H1 (cell line): ENCODE results near the gene WNK2. TPM values are rescaled to one million over a fixed set of nuclear protein-coding genes. Genes with fewer than 3 reads are reported as not detected.

Source experiments
- CTCF ChIA-PET: fragments of 300-600 bp; sonication (Branson Sonifier 250); formaldehyde crosslinking; loops from one replicate; lab custom pipeline; 2021; ENCODE audit not compliant: partially characterized antibody; lab: Charles Lee
- POLR2A ChIA-PET: fragments of 300-600 bp; sonication (Branson Sonifier 250); formaldehyde crosslinking; loops from one replicate; lab custom pipeline; 2021; ENCODE audit warnings: inconsistent platforms; ENCODE audit not compliant: partially characterized antibody; lab: Charles Lee
- DNase-seq, 2 experiments: peaks; one replicate each; pipeline versions ENCODE4 v3.0.0 to v3.0.0-alpha.2; 2010 to 2022; ENCODE audit warnings: low spot score in 2 of 2, low read depth in 1 of 2, mixed read lengths in 1 of 2
- FAIRE-seq: peaks from 2 replicates; lab custom pipeline; 2011; peaks lifted over from hg19 to GRCh38; lab: Jason Lieb, UNC
- H2AFZ ChIP-seq: 2 replicates; pipeline ENCODE4 v1.8.1; 2012; ENCODE audit warnings: low read length, inconsistent platforms
- H2AK5ac ChIP-seq: 2 replicates; pipeline ENCODE4 v1.6.1; 2013; ENCODE audit warnings: low read depth, low read length
- H2BK120ac ChIP-seq: replicated peaks from 2 replicates; pipeline ENCODE3; 2013; ENCODE audit warnings: low read depth, low read length, inconsistent platforms
- H2BK12ac ChIP-seq: 2 replicates; pipeline ENCODE4 v1.6.1; 2013; ENCODE audit warnings: low read depth, low read length
- H2BK15ac ChIP-seq: 2 replicates; pipeline ENCODE4 v1.6.1; 2013; ENCODE audit warnings: low read length
- H2BK20ac ChIP-seq: 2 replicates; pipeline ENCODE4 v1.6.1; 2013; ENCODE audit warnings: low read length
- H2BK5ac ChIP-seq: 2 replicates; pipeline ENCODE4 v1.6.1; 2013; ENCODE audit warnings: low read depth, low read length
- H3K14ac ChIP-seq: 2 replicates; pipeline ENCODE4 v1.6.1; 2013; ENCODE audit warnings: inconsistent platforms; ENCODE audit not compliant: insufficient read length
- H3K18ac ChIP-seq: 2 replicates; pipeline ENCODE4 v1.6.1; 2013; ENCODE audit warnings: low read length; ENCODE audit errors: extremely low read depth
- H3K23ac ChIP-seq: 2 replicates; pipeline ENCODE4 v1.6.1; 2013; ENCODE audit warnings: inconsistent platforms; ENCODE audit not compliant: insufficient read length
- H3K23me2 ChIP-seq: 2 replicates; pipeline ENCODE4 v1.6.1; 2013; ENCODE audit warnings: low read depth, low read length
- H3K27ac ChIP-seq: 2 replicates; pipeline ENCODE4 v1.6.1; 2011; ENCODE audit warnings: low read depth, low read length, inconsistent platforms
- H3K27me3 ChIP-seq, 4 experiments: replicated peaks in 1 of 4; 1 replicate in 1 of 4; 2 replicates in 3 of 4; pipeline versions ENCODE4 v1.6.1 to v1.8.1; 2011 to 2013; ENCODE audit warnings: low read length in 3 of 4, mild to moderate bottlenecking in 3 of 4, inconsistent platforms in 2 of 4, mixed read lengths in 2 of 4, moderate library complexity in 1 of 4; ENCODE audit not compliant: control insufficient read depth in 3 of 4, insufficient read depth in 3 of 4; ENCODE audit errors: extremely low read depth in 1 of 4
- H3K36me3 ChIP-seq, 4 experiments: 2 replicates each; pipeline versions ENCODE4 v1.6.1 to v1.8.1; 2011 to 2013; ENCODE audit warnings: mild to moderate bottlenecking in 4 of 4, low read length in 3 of 4, moderate library complexity in 2 of 4, control low read depth in 1 of 4, inconsistent platforms in 1 of 4; ENCODE audit not compliant: insufficient read depth in 4 of 4, control insufficient read depth in 2 of 4
- H3K4ac ChIP-seq: replicated peaks from 2 replicates; pipeline ENCODE3; 2013; ENCODE audit warnings: low read length, low read depth, mixed read lengths, inconsistent platforms; ENCODE audit not compliant: insufficient read length
- H3K4me1 ChIP-seq, 4 experiments: replicated peaks in 1 of 4; 1 replicate in 1 of 4; 2 replicates in 3 of 4; pipeline versions ENCODE4 v1.6.1 to v1.8.1; 2011 to 2013; ENCODE audit warnings: low read length in 3 of 4, inconsistent platforms in 2 of 4, mixed read lengths in 1 of 4; ENCODE audit not compliant: insufficient read depth in 4 of 4, control insufficient read depth in 3 of 4
- H3K4me2 ChIP-seq, 2 experiments: 2 replicates each; pipeline versions ENCODE4 v1.6.1 to v1.8.1; 2011 to 2013; ENCODE audit warnings: low read depth in 2 of 2, low read length in 2 of 2, control low read depth in 1 of 2, inconsistent platforms in 1 of 2, mild to moderate bottlenecking in 1 of 2; ENCODE audit not compliant: insufficient read depth in 1 of 2
- H3K4me3 ChIP-seq, 4 experiments: fragments of 200-600, 300-600 bp in 1 of 4; sonication (generic), shearing (Covaris generic), sonication (Bioruptor Twin) in 1 of 4; 2 replicates each; pipeline versions ENCODE4 v1.5.1 to v1.8.1; 2011 to 2016; ENCODE audit warnings: low read length in 4 of 4, low read depth in 3 of 4, control low read depth in 2 of 4, inconsistent platforms in 2 of 4, mild to moderate bottlenecking in 2 of 4, mixed read lengths in 1 of 4, moderate library complexity in 1 of 4; ENCODE audit not compliant: insufficient read depth in 2 of 4; ENCODE audit errors: extremely low read depth in 1 of 4
- H3K56ac ChIP-seq: replicated peaks from 2 replicates; pipeline ENCODE3; 2013; ENCODE audit warnings: low read depth, mild to moderate bottlenecking, mixed read lengths, low read length, inconsistent platforms; ENCODE audit not compliant: insufficient read length
- H3K79me1 ChIP-seq: 2 replicates; pipeline ENCODE4 v1.6.1; 2013; ENCODE audit warnings: low read depth, low read length, control low read depth
- H3K79me2 ChIP-seq, 2 experiments: 2 replicates each; pipeline versions ENCODE4 v1.6.1 to v1.8.1; 2012 to 2013; ENCODE audit warnings: low read length in 2 of 2, mild to moderate bottlenecking in 2 of 2, inconsistent platforms in 1 of 2; ENCODE audit not compliant: insufficient read depth in 2 of 2, control insufficient read depth in 1 of 2
- H3K9ac ChIP-seq, 4 experiments: replicated peaks in 1 of 4; 1 replicate in 1 of 4; 2 replicates in 3 of 4; pipeline versions ENCODE4 v1.6.1 to v1.8.1; 2011 to 2013; ENCODE audit warnings: low read depth in 3 of 4, low read length in 3 of 4, control low read depth in 2 of 4, mild to moderate bottlenecking in 2 of 4, moderate library complexity in 2 of 4, inconsistent platforms in 1 of 4; ENCODE audit errors: extremely low read depth in 1 of 4
- H3K9me3 ChIP-seq, 2 experiments: 2 replicates each; pipeline versions ENCODE4 v1.6.1 to v1.8.1; 2012 to 2013; ENCODE audit warnings: mild to moderate bottlenecking in 2 of 2, moderate library complexity in 2 of 2, control low read depth in 1 of 2, inconsistent platforms in 1 of 2, low read depth in 1 of 2, low read length in 1 of 2, mixed read lengths in 1 of 2; ENCODE audit not compliant: insufficient read depth in 2 of 2
- H4K20me1 ChIP-seq, 2 experiments: replicated peaks in 1 of 2; 2 replicates each; pipeline versions ENCODE3 to v1.8.1; 2011 to 2013; ENCODE audit warnings: inconsistent platforms in 2 of 2, low read length in 2 of 2, mild to moderate bottlenecking in 1 of 2; ENCODE audit not compliant: insufficient read depth in 2 of 2, control insufficient read depth in 1 of 2
- H4K5ac ChIP-seq: 2 replicates; pipeline ENCODE4 v1.6.1; 2013; ENCODE audit warnings: low read length, low read depth, mixed read lengths, inconsistent platforms; ENCODE audit not compliant: insufficient read length
- H4K8ac ChIP-seq: 2 replicates; pipeline ENCODE4 v1.8.0; 2013; ENCODE audit warnings: mild to moderate bottlenecking, moderate library complexity, low read length, inconsistent platforms; ENCODE audit not compliant: insufficient read depth; ENCODE audit errors: extremely low read depth
- H4K91ac ChIP-seq: replicated peaks from 2 replicates; pipeline ENCODE3; 2013; ENCODE audit warnings: low read length, mixed read lengths, inconsistent platforms; ENCODE audit not compliant: insufficient read length
- ATF3 ChIP-seq: IDR thresholded peaks from 2 replicates; pipeline ENCODE4 v1.6.1; 2011; ENCODE audit warnings: low read depth, mild to moderate bottlenecking, low read length; ENCODE audit not compliant: insufficient read depth
- BCL11A ChIP-seq, 2 experiments: IDR thresholded peaks; one replicate each; pipeline ENCODE4 v1.6.1; 2011; ENCODE audit warnings: low read depth in 2 of 2, low read length in 2 of 2, mild to moderate bottlenecking in 2 of 2
- E2F6 ChIP-seq: IDR thresholded peaks from 2 replicates; pipeline ENCODE4 v1.6.1; 2012; ENCODE audit warnings: inconsistent platforms
- MAFK ChIP-seq: IDR thresholded peaks from 2 replicates; pipeline ENCODE4 v1.6.1; 2012; ENCODE audit warnings: low read depth, mild to moderate bottlenecking, improper control_type of control experiment, low read length
- POLR2A ChIP-seq, 2 experiments: IDR thresholded peaks; 1 replicate in 1 of 2; 2 replicates in 1 of 2; pipeline ENCODE4 v1.6.1; 2011; ENCODE audit warnings: low read depth in 2 of 2, low read length in 2 of 2, mild to moderate bottlenecking in 2 of 2; ENCODE audit errors: control extremely low read depth in 1 of 2
- SAP30 ChIP-seq: fragments of 300-600 bp; sonication (generic); IDR thresholded peaks from 2 replicates; pipeline ENCODE4 v1.7.1; 2012; ENCODE audit warnings: low read length, moderate library complexity, mild to moderate bottlenecking, inconsistent platforms; ENCODE audit not compliant: insufficient read depth, insufficient replicate concordance
- SP1 ChIP-seq: IDR thresholded peaks from 2 replicates; pipeline ENCODE4 v1.6.1; 2011; ENCODE audit warnings: low read depth, low read length
- WGBS, 2 experiments: shearing (Covaris generic) in 1 of 2; methylation state at CpG; one replicate each; pipeline versions ENCODE4 v1.1.6 to v1.1.7; 2013 to 2015; ENCODE audit warnings: low lambda C conversion rate in 2 of 2, mixed read lengths in 2 of 2, inconsistent platforms in 1 of 2, low coverage in 1 of 2, missing lambda C conversion rate in 1 of 2; ENCODE audit not compliant: insufficient replicate concordance in 2 of 2, insufficient coverage in 1 of 2, insufficient read length in 1 of 2; ENCODE audit errors: extremely low coverage in 1 of 2, missing lambda C conversion rate in 1 of 2; 5-methylcytosine and 5-hydroxymethylcytosine counted together
- polyA plus RNA-seq, 7 experiments: library from polyadenylated mRNA; depleted of rRNA in 3 of 7; stranded (reverse) in 5 of 7; unstranded in 2 of 7; fragments of >200 nt in 5 of 7; fragments of 200-250 nt in 2 of 7; gene quantifications; 1 replicate in 5 of 7; 2 replicates in 1 of 7; 4 replicates in 1 of 7; pipeline versions ENCODE4 v1.2.1 to v1.2.3, GENCODE V29; 2011 to 2013; ENCODE audit warnings: missing spikeins in 2 of 7, mixed read lengths in 2 of 7
- total RNA-seq: library from RNA; stranded (reverse); fragmentation: NEBNext Ultra II Directional; extraction: Animal tissue kit (Norgen Biotek cat#: 25700); gene quantifications from 2 replicates; pipeline ENCODE4 v1.2.1, GENCODE V29; 2021

Gene WNK2
- total and polyA plus RNA-seq, 2 of the 8 experiments (the other 6 are each of a cell fraction or from before 2014, with no cell fraction given): 12.0 to 87.2 TPM

DNA sequence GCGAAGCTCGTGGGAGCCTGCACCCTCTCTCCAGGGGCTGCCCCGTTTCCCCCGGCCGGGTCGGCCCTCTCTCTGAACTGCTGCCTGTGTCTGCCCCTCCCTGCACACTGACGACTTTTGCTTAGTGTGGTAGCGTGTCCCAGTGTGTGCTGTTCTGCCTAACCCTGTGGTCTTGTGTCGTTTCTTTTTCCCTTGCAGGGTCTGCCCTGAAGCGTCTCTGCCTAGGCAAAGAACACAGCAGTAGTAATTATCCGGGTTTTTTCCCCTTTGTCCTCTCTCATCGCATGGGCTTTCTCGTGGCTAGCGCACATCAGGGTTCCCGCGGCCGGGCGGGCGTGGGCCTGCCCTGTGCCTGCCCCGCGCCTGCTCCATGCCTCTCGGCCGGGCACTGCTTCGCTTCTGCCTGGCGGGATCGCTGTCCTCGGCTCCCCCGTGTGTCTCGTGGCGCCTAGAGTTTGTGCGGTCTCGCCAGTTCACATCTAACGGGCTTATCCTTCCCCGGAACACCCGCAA is 122.7 kb downstream of the WNK2 start:
- Histone ChIP-seq H3K9ac (no peak overlapping the region), H3K4ac (no peak overlapping the region), H3K27me3 (no peaks in the 10 kb centered on the region), H2AK5ac (no peak overlapping the region), H2BK12ac (no peak overlapping the region), H3K23me2 (no peaks in the 10 kb centered on the region), H4K8ac (no peak overlapping the region), H2BK15ac (no peak overlapping the region), H3K79me1 (no peaks in the 10 kb centered on the region), H3K23ac (no peak overlapping the region), H3K56ac (no peak overlapping the region), H3K18ac (no peak overlapping the region), H3K36me3 (peaks cover 0 to 6% (median 0%) of the 10 kb centered on the region in 4 experiments; a peak in 1 of 8 replicates), H3K4me3 (no peak overlapping the region), H2BK120ac (no peak overlapping the region), H2AFZ (no peak overlapping the region), H4K91ac (no peak overlapping the region), H3K27ac (no peak overlapping the region), H3K4me1 (no peaks in the 10 kb centered on the region; a peak in 1 of 7 replicates), H3K4me2 (no peak overlapping the region), H3K79me2 (no peaks in the 10 kb centered on the region), H2BK5ac (0 out of 2 replicates have a peak overlapping the region, but pooled peaks have one; percentile 26), H3K9me3 (peaks cover under 1 to 3% of the 10 kb centered on the region in 2 experiments; a peak in 2 of 4 replicates), H4K5ac (no peak overlapping the region), H4K20me1 (peaks cover 0 to 2% of the 10 kb centered on the region in 2 experiments), H2BK20ac (no peak overlapping the region), H3K14ac (no peak overlapping the region)
- WGBS, 2 experiments: 95% methylated on average over 35 of the region's 35 CpGs; no CpG with 5 or more reads in 1 of the 2 experiments
- CTCF ChIA-PET: interaction anchor here (0.9 to 5.3 kb wide), 8 partner anchors 17 to 197 kb away, joined by 3 to 35 read pairs (median 10); no protein-coding TSS in a partner anchor
- POLR2A ChIA-PET: no interaction called here
- FAIRE-seq (no peak), DNase-seq (peak in 1 of 2 experiments; percentile 50)
- TF ChIP-seq ATF3 (no peak), BCL11A (IDR thresholded peaks at IDR 0.05; ENCODE audit: low read depth in 2 of 2, low read length in 2 of 2) (no peak), SAP30 (no peak), SP1 (no peak), E2F6 (no peak), MAFK (no peak), POLR2A (IDR thresholded peaks at IDR 0.05; ENCODE audit: control extremely low read depth in 1 of 2, low read depth in 2 of 2, low read length in 2 of 2) (no peak)
